AG09319 (cell line): Measurements from ENCODE around the gene TRPM2.

Experiments
- DNase-seq: peaks from one replicate; pipeline ENCODE4 v3.0.0-alpha.2; 2010; ENCODE audit warnings: low read depth; ENCODE audit errors: extremely low read depth
- CTCF ChIP-seq: IDR thresholded peaks from 2 replicates; pipeline ENCODE4 v1.5.1; 2011; ENCODE audit warnings: low read depth, mild to moderate bottlenecking, inconsistent platforms, low read length, moderate library complexity

The TRPM2 gene

GRCh38 chr21:44443891-44444285, 90.5 kb downstream of the TRPM2 start:
- no peak for TF ChIP-seq CTCF
- DNase-seq = no peak

GRCh38 chr21:44444286-44444931, 91.0 kb downstream of the TRPM2 start:
- no peak for TF ChIP-seq CTCF
- no peak for DNase-seq

- no peak for DNase-seq
- TF ChIP-seq CTCF = no peak
Observed at GRCh38 chr21:44445145-44445812, 91.9 kb downstream of the TRPM2 start.

- no peak for TF ChIP-seq CTCF
- no peak for DNase-seq
Observed at GRCh38 chr21:44448651-44449131, 95.3 kb downstream of the TRPM2 start.

GRCh38 chr21:44449473-44450363, 96.3 kb downstream of the TRPM2 start:
- no peak for DNase-seq
- TF ChIP-seq CTCF = no peak

GRCh38 chr21:44450402-44450801, 97.0 kb downstream of the TRPM2 start:
- no peak for TF ChIP-seq CTCF
- DNase-seq = no peak

- DNase-seq = no peak
- no peak for TF ChIP-seq CTCF
Observed at GRCh38 chr21:44450999-44451398, 97.6 kb downstream of the TRPM2 start.
